IMR-90 (cell line): ENCODE measurements around the gene SH2D4B. TPM values are rescaled to one million over a fixed set of nuclear protein-coding genes. Genes with fewer than 3 reads are reported as not detected.

Source experiments
- ATAC-seq: fragments of 200-7000 bp; cut with Tn5 transposase; 2 replicates; pipeline ENCODE4 v1.9.1; 2020; ENCODE audit warnings: low read depth, mild to moderate bottlenecking, moderate library complexity
- BruUV-seq: library from RNA; stranded (reverse); fragments of 400-500 nt; replicated peaks from 2 replicates; lab custom pipeline; 2021; lab: Mats Ljungman, UMichigan
- CTCF ChIA-PET: fragments of 300-600 bp; formaldehyde crosslinking; extraction: SDS; loops from one replicate; lab custom pipeline; 2021; ENCODE audit warnings: antibody characterized with exemption; lab: Yijun Ruan, JAX
- POLR2A ChIA-PET: fragments of 300-600 bp; sonication (Branson Sonifier 250); formaldehyde crosslinking; loops from one replicate; lab custom pipeline; 2022; ENCODE audit warnings: antibody characterized with exemption; ENCODE audit not compliant: unreplicated experiment; lab: Charles Lee
- DNase-seq: peaks from one replicate; pipeline ENCODE4 v3.0.0; 2013
- H2AFZ ChIP-seq: replicated peaks from 2 replicates; pipeline ENCODE3; 2013; ENCODE audit warnings: low read length, mild to moderate bottlenecking; ENCODE audit not compliant: poor library complexity
- H2AK5ac ChIP-seq: 2 replicates; pipeline ENCODE4 v1.6.1; 2013; ENCODE audit warnings: low read depth, low read length, inconsistent platforms
- H2AK9ac ChIP-seq: replicated peaks from 2 replicates; pipeline ENCODE3; 2013; ENCODE audit warnings: mild to moderate bottlenecking, low read depth, low read length, moderate library complexity; ENCODE audit not compliant: poor library complexity
- H2BK120ac ChIP-seq: 2 replicates; pipeline ENCODE4 v1.6.1; 2013; ENCODE audit warnings: low read depth, low read length, inconsistent platforms
- H2BK15ac ChIP-seq: 3 replicates; pipeline ENCODE4 v1.6.1; 2013; ENCODE audit warnings: low read depth, low read length, inconsistent platforms
- H2BK20ac ChIP-seq: 2 replicates; pipeline ENCODE4 v1.6.1; 2013; ENCODE audit warnings: low read depth, mild to moderate bottlenecking, inconsistent platforms, low read length, moderate library complexity
- H2BK5ac ChIP-seq: 2 replicates; pipeline ENCODE4 v1.6.1; 2013; ENCODE audit warnings: mild to moderate bottlenecking, low read depth, low read length, inconsistent platforms; ENCODE audit not compliant: poor library complexity, severe bottlenecking
- H3K14ac ChIP-seq: replicated peaks from 2 replicates; pipeline ENCODE4 v1.6.1; 2013; ENCODE audit warnings: low read depth, low read length, inconsistent platforms
- H3K18ac ChIP-seq: 2 replicates; pipeline ENCODE4 v1.6.1; 2013; ENCODE audit warnings: low read depth, low read length, control low read depth
- H3K23ac ChIP-seq: 2 replicates; pipeline ENCODE4 v1.6.1; 2013; ENCODE audit warnings: low read depth, low read length, inconsistent platforms
- H3K27ac ChIP-seq: 2 replicates; pipeline ENCODE4 v1.5.1; 2013; ENCODE audit warnings: mild to moderate bottlenecking, control low read depth, low read length; ENCODE audit not compliant: insufficient read depth
- H3K27me3 ChIP-seq: 2 replicates; pipeline ENCODE4 v1.6.1; 2013; ENCODE audit warnings: low read length; ENCODE audit not compliant: control insufficient read depth, insufficient read depth
- H3K36me3 ChIP-seq: 2 replicates; pipeline ENCODE4 v1.6.1; 2013; ENCODE audit warnings: low read length, mixed read lengths; ENCODE audit not compliant: control insufficient read depth, insufficient read depth
- H3K4ac ChIP-seq: 2 replicates; pipeline ENCODE4 v1.6.1; 2013; ENCODE audit warnings: low read depth, low read length, inconsistent platforms
- H3K4me1 ChIP-seq: 2 replicates; pipeline ENCODE4 v1.6.1; 2013; ENCODE audit warnings: low read length, mixed read lengths; ENCODE audit not compliant: control insufficient read depth, insufficient read depth
- H3K4me2 ChIP-seq: 2 replicates; pipeline ENCODE4 v1.6.1; 2013; ENCODE audit warnings: low read depth, mild to moderate bottlenecking, control low read depth, low read length, moderate library complexity
- H3K4me3 ChIP-seq: 2 replicates; pipeline ENCODE4 v1.5.1; 2013; ENCODE audit warnings: low read depth, mild to moderate bottlenecking, control low read depth, low read length, moderate library complexity; ENCODE audit not compliant: insufficient read depth
- H3K56ac ChIP-seq: 2 replicates; pipeline ENCODE4 v1.6.1; 2013; ENCODE audit warnings: low read length, inconsistent platforms; ENCODE audit not compliant: insufficient read depth; ENCODE audit errors: extremely low read depth
- H3K79me1 ChIP-seq, 2 experiments: 2 replicates each; pipeline ENCODE4 v1.6.1; 2013; ENCODE audit warnings: low read length in 2 of 2, inconsistent platforms in 1 of 2, low read depth in 1 of 2
- H3K9ac ChIP-seq: 2 replicates; pipeline ENCODE4 v1.6.1; 2013; ENCODE audit warnings: low read depth, low read length, control low read depth
- H3K9me1 ChIP-seq: 2 replicates; pipeline ENCODE4 v1.6.1; 2013; ENCODE audit warnings: low read length, inconsistent platforms; ENCODE audit not compliant: insufficient read depth
- H3K9me3 ChIP-seq: 2 replicates; pipeline ENCODE4 v1.6.1; 2013; ENCODE audit warnings: low read length; ENCODE audit not compliant: control insufficient read depth, insufficient read depth
- H4K20me1 ChIP-seq: 2 replicates; pipeline ENCODE4 v1.6.1; 2013; ENCODE audit warnings: low read length, inconsistent platforms; ENCODE audit not compliant: insufficient read depth
- H4K5ac ChIP-seq: 2 replicates; pipeline ENCODE4 v1.6.1; 2013; ENCODE audit warnings: mild to moderate bottlenecking, low read depth, low read length, control low read depth
- H4K8ac ChIP-seq, 2 experiments: 2 replicates each; pipeline ENCODE4 v1.6.1; 2013; ENCODE audit warnings: low read depth in 2 of 2, low read length in 2 of 2, control low read depth in 1 of 2, inconsistent platforms in 1 of 2
- H4K91ac ChIP-seq: 2 replicates; pipeline ENCODE4 v1.6.1; 2013; ENCODE audit warnings: low read depth, low read length, inconsistent platforms; ENCODE audit not compliant: insufficient read depth
- BHLHE40 ChIP-seq: fragments of 150-350 bp; IDR thresholded peaks from 2 replicates; pipeline ENCODE4 v1.6.1; 2016; ENCODE audit warnings: mild to moderate bottlenecking, low read depth, low read length
- ELK1 ChIP-seq: fragments of 150-350 bp; IDR thresholded peaks from 2 replicates; pipeline ENCODE4 v1.6.1; 2016; ENCODE audit warnings: low read depth, mild to moderate bottlenecking, low read length, moderate library complexity, borderline replicate concordance
- FOS ChIP-seq: fragments of 150-350 bp; IDR thresholded peaks from 2 replicates; pipeline ENCODE4 v1.6.1; 2016; ENCODE audit warnings: low read depth, low read length
- MAFK ChIP-seq: IDR thresholded peaks from 2 replicates; pipeline ENCODE4 v1.6.1; 2012; ENCODE audit warnings: low read depth, low read length, improper control_type of control experiment
- SMC3 ChIP-seq: fragments of 150-350 bp; IDR thresholded peaks from 2 replicates; pipeline ENCODE4 v1.6.1; 2016; ENCODE audit warnings: low read depth, mild to moderate bottlenecking, antibody characterized with exemption, low read length, moderate library complexity
- USF2 ChIP-seq: fragments of 150-350 bp; IDR thresholded peaks from 2 replicates; pipeline ENCODE4 v1.6.1; 2017; ENCODE audit warnings: mild to moderate bottlenecking, antibody characterized with exemption, low read length, low read depth
- WGBS, 2 experiments: methylation state at CpG; one replicate each; pipeline versions ENCODE4 v1.1.5 to v1.1.7; 2013; ENCODE audit warnings: missing lambda C conversion rate in 2 of 2; ENCODE audit not compliant: insufficient read length in 1 of 2; ENCODE audit errors: extremely low coverage in 2 of 2; 5-methylcytosine and 5-hydroxymethylcytosine counted together
- dilution Hi-C: fragments of 300-500 bp; cut with HindIII; formaldehyde crosslinking; loops from one replicate; pipeline ENCODE4 v1.14.3; 2018; ENCODE audit warnings: low sequenced_read_pairs; ENCODE audit not compliant: unreplicated experiment
- in situ Hi-C: fragments of 300-500 bp; cut with MboI; formaldehyde crosslinking; loops from 3 replicates; pipeline ENCODE4 v1.14.3; 2019; ENCODE audit warnings: low sequenced_read_pairs, inconsistent platforms, mixed read lengths
- intact Hi-C: fragments of 100-400 bp; cut with micrococcal nuclease; formaldehyde crosslinking; loops from 2 replicates; pipeline ENCODE4 v1.10.0; 2022
- polyA plus RNA-seq, 3 experiments: library from polyadenylated mRNA; depleted of rRNA; stranded (reverse); fragments of >200 nt; gene quantifications; 2 replicates each; pipeline ENCODE4 v1.2.3, GENCODE V29; 2012; ENCODE audit warnings: low replicate concordance in 1 of 3
- total RNA-seq: library from RNA; depleted of rRNA; stranded (reverse); fragments of >200 nt; gene quantifications from 2 replicates; pipeline ENCODE4 v1.2.3, GENCODE V29; 2012

SH2D4B gene
- total and polyA plus RNA-seq, 2 of the 4 experiments (the other 2 are of a cell fraction): not detected

GRCh38 chr10:80660266-80660665 is 122.6 kb downstream of the SH2D4B start:
- no peaks in the 10 kb centered on the region for H3K27me3 ChIP-seq
- DNase-seq: no peak
- no peak overlapping the region for H4K8ac ChIP-seq
- H4K5ac ChIP-seq: no peak overlapping the region
- no peak overlapping the region for H4K91ac ChIP-seq
- no peak overlapping the region for H2BK120ac ChIP-seq
- no peak overlapping the region for H3K18ac ChIP-seq
- TF ChIP-seq FOS (no peak), MAFK (no peak), ELK1 (no peak), SMC3 (no peak), USF2 (no peak), BHLHE40 (no peak)
- H3K9me3 ChIP-seq: no peaks in the 10 kb centered on the region; the same call in 1 of the 2 replicates
- no peak for ATAC-seq
- H3K79me1 ChIP-seq: no peaks in the 10 kb centered on the region
- no peaks in the 10 kb centered on the region for H3K36me3 ChIP-seq
- H2AK9ac ChIP-seq: no peak overlapping the region
- no peak overlapping the region for H3K4me3 ChIP-seq
- dilution Hi-C loops: no loop called here
- H2AK5ac ChIP-seq: no peak overlapping the region
- POLR2A ChIA-PET: no interaction called here
- CTCF ChIA-PET: no interaction called here
- H3K4me1 ChIP-seq: no peaks in the 10 kb centered on the region
- in situ Hi-C loops: loop anchor here (10.0 kb wide), 1 partner anchor 215 kb away; no protein-coding TSS in a partner anchor
- no TSS peak for BruUV-seq
- no peak overlapping the region for H3K4ac ChIP-seq
- H3K14ac ChIP-seq: no peak overlapping the region
- no peak overlapping the region for H3K56ac ChIP-seq
- H3K4me2 ChIP-seq: no peak overlapping the region
- H2BK20ac ChIP-seq: no peak overlapping the region
- 46% methylated on average over 3 of the region's 7 CpGs; no CpG with 5 or more reads in 1 of the 2 experiments for WGBS, 2 experiments
- no peak overlapping the region for H2BK15ac ChIP-seq
- H3K9ac ChIP-seq: no peak overlapping the region
- H2AFZ ChIP-seq: no peak overlapping the region
- H4K20me1 ChIP-seq: no peaks in the 10 kb centered on the region
- intact Hi-C loops: no loop called here
- no peaks in the 10 kb centered on the region for H3K9me1 ChIP-seq
- no peak overlapping the region for H3K23ac ChIP-seq
- no peak overlapping the region for H3K27ac ChIP-seq
- H2BK5ac ChIP-seq: no peak overlapping the region
